ENCODE data around the gene SAMD9L. TPM values are rescaled to one million over a fixed set of nuclear protein-coding genes. Genes with fewer than 3 reads are reported as not detected.
"Not testable (repeated sequence)": the region's sequence is repeated elsewhere in the genome, so short reads cannot be mapped to it uniquely, and the experiment has no call there.

SAMD9L gene
- total RNA-seq, 1 donor, result 13.2 TPM

- H3K4me1 ChIP-seq (ENCODE audit: insufficient read depth, low read length), result no peaks in the 10 kb centered on the region
- H3K27me3 ChIP-seq (ENCODE audit: insufficient read depth, low read length), result no peaks in the 10 kb centered on the region
- H3K9me3 ChIP-seq (ENCODE audit: low read depth, low read length), result no peaks in the 10 kb centered on the region
- no peak overlapping the region for H3K4me3 ChIP-seq (ENCODE audit: low read length)
Measured at GRCh38 chr7:93159490-93159889, 11.3 kb upstream of the SAMD9L start.

GRCh38 chr7:93156884-93157283, 8.7 kb upstream of the SAMD9L start:
- Histone ChIP-seq H3K4me3 (ENCODE audit: low read length) (no peak overlapping the region), H3K27me3 (ENCODE audit: insufficient read depth, low read length) (no peaks in the 10 kb centered on the region), H3K4me1 (ENCODE audit: insufficient read depth, low read length) (no peaks in the 10 kb centered on the region), H3K9me3 (ENCODE audit: low read depth, low read length) (no peaks in the 10 kb centered on the region)

GRCh38 chr7:93150200-93150835, 2.1 kb upstream of the SAMD9L start:
- H3K27me3 ChIP-seq (ENCODE audit: insufficient read depth, low read length), result no peaks in the 10 kb centered on the region
- no peaks in the 10 kb centered on the region for H3K9me3 ChIP-seq (ENCODE audit: low read depth, low read length)
- peaks cover 50% of the 10 kb centered on the region for H3K4me1 ChIP-seq (ENCODE audit: insufficient read depth, low read length)
- H3K4me3 ChIP-seq (ENCODE audit: low read length), result no peak overlapping the region

DNA sequence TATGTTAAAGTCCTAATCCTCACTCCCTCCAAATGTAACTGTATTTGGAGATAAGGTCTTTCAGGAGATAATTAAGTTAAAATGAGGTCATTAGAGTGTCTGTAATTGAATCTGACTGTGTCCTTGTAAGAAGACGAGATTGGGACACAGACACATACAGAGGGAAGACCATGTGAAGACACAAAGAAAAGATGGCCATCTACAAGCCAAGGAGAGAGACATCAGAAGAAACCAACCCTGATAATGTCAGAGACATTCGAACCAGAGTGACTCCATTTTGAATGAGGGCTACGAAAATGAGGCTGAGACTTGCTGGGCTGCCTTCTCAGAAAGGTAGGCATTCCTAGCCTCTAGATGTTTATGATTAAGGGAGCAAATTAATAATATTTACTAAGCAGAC, 542 bp upstream of the SAMD9L start:
- Histone ChIP-seq H3K9me3 (ENCODE audit: low read depth, low read length) (no peaks in the 10 kb centered on the region), H3K4me1 (ENCODE audit: insufficient read depth, low read length) (peaks cover 55% of the 10 kb centered on the region), H3K27me3 (ENCODE audit: insufficient read depth, low read length) (no peaks in the 10 kb centered on the region), H3K4me3 (ENCODE audit: low read length) (no peak overlapping the region)

GRCh38 chr7:93147363-93147762, 822 bp downstream of the SAMD9L start:
- Histone ChIP-seq H3K4me3 (ENCODE audit: low read length) (peak overlapping the region; percentile 72), H3K27me3 (ENCODE audit: insufficient read depth, low read length) (no peaks in the 10 kb centered on the region), H3K4me1 (ENCODE audit: insufficient read depth, low read length) (peaks cover 59% of the 10 kb centered on the region), H3K9me3 (ENCODE audit: low read depth, low read length) (no peaks in the 10 kb centered on the region)

- no peaks in the 10 kb centered on the region for H3K9me3 ChIP-seq (ENCODE audit: low read depth, low read length)
- H3K4me3 ChIP-seq (ENCODE audit: low read length), result peak overlapping the region; percentile 72
- H3K27me3 ChIP-seq (ENCODE audit: insufficient read depth, low read length), result no peaks in the 10 kb centered on the region
- peaks cover 58% of the 10 kb centered on the region for H3K4me1 ChIP-seq (ENCODE audit: insufficient read depth, low read length)
Measured at GRCh38 chr7:93146472-93147141, 1.6 kb downstream of the SAMD9L start.

- H3K9me3 ChIP-seq (ENCODE audit: low read depth, low read length), result no peaks in the 10 kb centered on the region
- peak overlapping the region; percentile 72 for H3K4me3 ChIP-seq (ENCODE audit: low read length)
- peaks cover 52% of the 10 kb centered on the region for H3K4me1 ChIP-seq (ENCODE audit: insufficient read depth, low read length)
- no peaks in the 10 kb centered on the region for H3K27me3 ChIP-seq (ENCODE audit: insufficient read depth, low read length)
Measured at GRCh38 chr7:93146036-93146435, 2.1 kb downstream of the SAMD9L start.

- H3K4me1 ChIP-seq (ENCODE audit: insufficient read depth, low read length), result peaks cover 46% of the 10 kb centered on the region
- H3K9me3 ChIP-seq (ENCODE audit: low read depth, low read length), result no peaks in the 10 kb centered on the region
- H3K27me3 ChIP-seq (ENCODE audit: insufficient read depth, low read length), result no peaks in the 10 kb centered on the region
- H3K4me3 ChIP-seq (ENCODE audit: low read length), result peak overlapping the region; percentile 7
Measured at GRCh38 chr7:93145354-93145753, 2.8 kb downstream of the SAMD9L start.

- H3K4me1 ChIP-seq (ENCODE audit: insufficient read depth, low read length), result peaks cover 27% of the 10 kb centered on the region
- no peak overlapping the region for H3K4me3 ChIP-seq (ENCODE audit: low read length)
- H3K9me3 ChIP-seq (ENCODE audit: low read depth, low read length), result peaks cover 6% of the 10 kb centered on the region
- no peaks in the 10 kb centered on the region for H3K27me3 ChIP-seq (ENCODE audit: insufficient read depth, low read length)
Measured at GRCh38 chr7:93142127-93142526, 6.1 kb downstream of the SAMD9L start.

DNA sequence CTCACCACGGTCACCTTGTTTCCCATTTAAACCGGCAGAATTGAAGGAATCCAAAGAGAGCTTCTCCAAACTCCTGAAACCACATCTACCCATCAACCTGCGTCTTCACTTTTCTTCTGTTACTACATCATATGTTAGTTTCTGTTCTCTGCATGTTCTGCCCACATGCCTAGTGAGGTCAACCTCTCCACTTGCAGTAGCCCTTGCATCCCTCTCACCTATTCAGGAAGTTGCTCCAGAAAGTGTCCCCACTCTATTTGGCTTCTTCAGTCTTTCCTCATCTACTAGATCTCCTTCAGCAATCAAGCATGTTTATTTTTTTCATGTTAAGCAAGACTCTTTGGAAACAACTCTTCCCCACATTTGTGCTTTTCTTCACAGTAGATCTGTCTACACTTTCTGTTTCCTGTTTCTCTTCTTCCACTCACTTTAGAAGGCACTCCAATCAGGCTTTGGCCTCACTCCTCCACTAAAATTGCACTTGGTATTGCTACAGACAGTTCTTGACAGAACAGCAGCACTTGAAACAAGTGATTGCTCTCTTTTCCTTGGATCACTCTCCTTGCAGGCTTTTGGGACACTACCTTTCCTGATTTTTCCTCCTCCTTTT, 7.5 kb downstream of the SAMD9L start:
- Histone ChIP-seq H3K4me3 (ENCODE audit: low read length) (no peak overlapping the region), H3K27me3 (ENCODE audit: insufficient read depth, low read length) (no peaks in the 10 kb centered on the region), H3K4me1 (ENCODE audit: insufficient read depth, low read length) (peaks cover 13% of the 10 kb centered on the region), H3K9me3 (ENCODE audit: low read depth, low read length) (peaks cover 20% of the 10 kb centered on the region)

GRCh38 chr7:93138576-93138975, 9.6 kb downstream of the SAMD9L start:
- H3K9me3 ChIP-seq (ENCODE audit: low read depth, low read length), result peaks cover 41% of the 10 kb centered on the region
- peaks cover 4% of the 10 kb centered on the region for H3K4me1 ChIP-seq (ENCODE audit: insufficient read depth, low read length)
- H3K4me3 ChIP-seq (ENCODE audit: low read length), result no peak overlapping the region
- H3K27me3 ChIP-seq (ENCODE audit: insufficient read depth, low read length), result no peaks in the 10 kb centered on the region

- H3K27me3 ChIP-seq (ENCODE audit: insufficient read depth, low read length), result no peaks in the 10 kb centered on the region
- H3K4me1 ChIP-seq (ENCODE audit: insufficient read depth, low read length), result no peaks in the 10 kb centered on the region
- H3K9me3 ChIP-seq (ENCODE audit: low read depth, low read length), result peaks cover 83% of the 10 kb centered on the region
- no peak overlapping the region for H3K4me3 ChIP-seq (ENCODE audit: low read length)
Measured at GRCh38 chr7:93133005-93133404, 15.2 kb downstream of the SAMD9L start.

GRCh38 chr7:93132216-93132615, 16.0 kb downstream of the SAMD9L start:
- H3K9me3 ChIP-seq (ENCODE audit: low read depth, low read length), result peaks cover 82% of the 10 kb centered on the region
- H3K4me1 ChIP-seq (ENCODE audit: insufficient read depth, low read length), result no peaks in the 10 kb centered on the region
- no peak overlapping the region for H3K4me3 ChIP-seq (ENCODE audit: low read length)
- no peaks in the 10 kb centered on the region for H3K27me3 ChIP-seq (ENCODE audit: insufficient read depth, low read length)

DNA sequence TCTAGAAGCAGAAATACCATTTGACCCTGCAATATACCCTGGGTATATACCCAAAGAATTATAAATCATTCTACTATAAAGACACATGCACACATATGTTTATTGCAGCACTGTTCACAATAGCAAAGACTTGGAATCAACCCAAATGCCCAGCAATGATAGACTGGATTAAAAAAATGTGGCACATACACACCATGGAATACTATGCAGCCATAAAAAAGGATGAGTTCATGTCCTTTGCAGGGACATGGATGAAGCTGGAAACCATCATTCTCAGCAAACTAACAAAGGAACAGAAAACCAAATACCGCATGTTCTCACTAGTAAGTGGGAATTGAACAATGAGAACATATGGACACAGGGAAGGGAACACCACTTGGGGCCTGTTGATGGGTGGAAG, 21.2 kb downstream of the SAMD9L start:
- H3K27me3 ChIP-seq (ENCODE audit: insufficient read depth, low read length); H3K4me3 ChIP-seq (ENCODE audit: low read length); H3K4me1 ChIP-seq (ENCODE audit: insufficient read depth, low read length): not testable (repeated sequence)
- peaks cover 37% of the 10 kb centered on the region for H3K9me3 ChIP-seq (ENCODE audit: low read depth, low read length)

GRCh38 chr7:93123532-93123931, 24.7 kb downstream of the SAMD9L start:
- not testable (repeated sequence) for H3K4me1 ChIP-seq (ENCODE audit: insufficient read depth, low read length); H3K4me3 ChIP-seq (ENCODE audit: low read length); H3K27me3 ChIP-seq (ENCODE audit: insufficient read depth, low read length)
- H3K9me3 ChIP-seq (ENCODE audit: low read depth, low read length), result peaks cover 15% of the 10 kb centered on the region

Data from mononuclear cell (primary cell).